ENCODE data around the gene TMEM123. TPM values are rescaled to one million over a fixed set of nuclear protein-coding genes. Genes with fewer than 3 reads are reported as not detected.

The TMEM123 gene
- total and polyA plus RNA-seq, 2 of the 8 experiments (the other 6 are each of a cell fraction or from before 2014, with no cell fraction given) = 75.5 to 80.1 TPM

DNA sequence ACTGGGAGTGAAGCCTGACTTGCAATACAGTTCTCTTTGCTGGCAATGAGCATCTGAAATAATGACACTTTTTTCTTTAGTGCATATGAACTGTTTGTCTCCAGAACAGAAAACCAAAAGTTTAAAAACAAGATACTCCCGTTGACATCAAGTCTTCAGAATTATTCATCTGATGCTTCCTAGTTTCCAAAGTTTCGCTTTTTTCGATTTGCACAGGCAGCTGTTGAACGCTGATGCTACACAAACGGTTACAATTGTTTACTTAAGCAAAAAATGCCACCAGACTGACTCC lies 106.2 kb downstream of the TMEM123 start (continued):
- TF ChIP-seq SP2 (IDR thresholded peaks at IDR 0.05; ENCODE audit: low read length) (no peak), JUND (IDR thresholded peaks at IDR 0.05; ENCODE audit: low read length) (no peak)

Other genes with a start within 250 kb of the TMEM123 start
- 0.15 and 0.20 TPM in 2 replicates for gene BIRC3, start 135.3 kb downstream of the TMEM123 start, total RNA-seq (2021; fragmentation: NEBNext Ultra II Directional; extraction: Animal tissue kit (Norgen Biotek cat#: 25700))
- gene BIRC3, start 135.3 kb downstream of the TMEM123 start, polyA plus RNA-seq (2011; rRNA removed) = 0.02 and 0.08 TPM in 2 replicates
- gene BIRC2, start 105.6 kb downstream of the TMEM123 start, total RNA-seq (2021; fragmentation: NEBNext Ultra II Directional; extraction: Animal tissue kit (Norgen Biotek cat#: 25700)) = 22.3 and 24.7 TPM in 2 replicates
- 12.4 and 18.4 TPM in 2 replicates for gene BIRC2, start 105.6 kb downstream of the TMEM123 start, polyA plus RNA-seq (2011; rRNA removed)
- gene MMP7, start 78.0 kb upstream of the TMEM123 start, total RNA-seq (2021; fragmentation: NEBNext Ultra II Directional; extraction: Animal tissue kit (Norgen Biotek cat#: 25700)) = not detected in 2 replicates
- not detected in 2 replicates for gene MMP7, start 78.0 kb upstream of the TMEM123 start, polyA plus RNA-seq (2011; rRNA removed)
- not detected in 2 replicates for gene MMP20, start 172.6 kb upstream of the TMEM123 start, total RNA-seq (2021; fragmentation: NEBNext Ultra II Directional; extraction: Animal tissue kit (Norgen Biotek cat#: 25700))
- not detected in 2 replicates for gene MMP20, start 172.6 kb upstream of the TMEM123 start, polyA plus RNA-seq (2011; rRNA removed)